ENCODE data around the gene TRIM50.
"Not testable (repeated sequence)": the region's sequence is repeated elsewhere in the genome, so short reads cannot be mapped to it uniquely, and the experiment has no call there.

TRIM50 gene

GRCh38 chr7:73349763-73350162, 21.9 kb upstream of the TRIM50 start:
- DNase-seq, result no peak

- DNase-seq, result no peak
Observed at GRCh38 chr7:73345951-73346350, 18.1 kb upstream of the TRIM50 start.

GRCh38 chr7:73345538-73345937, 17.7 kb upstream of the TRIM50 start:
- no peak for DNase-seq

- DNase-seq, result no peak
Observed at GRCh38 chr7:73343671-73344380, 15.9 kb upstream of the TRIM50 start.

- DNase-seq, result no peak
Observed at GRCh38 chr7:73342645-73343044, 14.8 kb upstream of the TRIM50 start.

GRCh38 chr7:73341877-73342276, 14.0 kb upstream of the TRIM50 start:
- no peak for DNase-seq

GRCh38 chr7:73340514-73340913, 12.6 kb upstream of the TRIM50 start:
- no peak for DNase-seq

- no peak for DNase-seq
Observed at GRCh38 chr7:73338321-73338720, 10.4 kb upstream of the TRIM50 start.

- no peak for DNase-seq
Observed at GRCh38 chr7:73332447-73332846, 4.6 kb upstream of the TRIM50 start.

- DNase-seq, result no peak
Observed at GRCh38 chr7:73330772-73331171, 2.9 kb upstream of the TRIM50 start.

- DNase-seq, result no peak
Observed at GRCh38 chr7:73329861-73330581, 2.1 kb upstream of the TRIM50 start.

- DNase-seq, result no peak
Observed at GRCh38 chr7:73328696-73329095, 814 bp upstream of the TRIM50 start.

- DNase-seq, result not testable (repeated sequence)
Observed at GRCh38 chr7:73327449-73327848, 433 bp downstream of the TRIM50 start.

- not testable (repeated sequence) for DNase-seq
Observed at GRCh38 chr7:73325424-73325823, 2.5 kb downstream of the TRIM50 start.

GRCh38 chr7:73324081-73324845, 3.6 kb downstream of the TRIM50 start:
- not testable (repeated sequence) for DNase-seq

- not testable (repeated sequence) for DNase-seq
Observed at GRCh38 chr7:73323434-73324080, 4.3 kb downstream of the TRIM50 start.

- DNase-seq, result not testable (repeated sequence)
Observed at GRCh38 chr7:73320009-73320408, 7.9 kb downstream of the TRIM50 start.

- not testable (repeated sequence) for DNase-seq
Observed at GRCh38 chr7:73319541-73319940, 8.3 kb downstream of the TRIM50 start.

- not testable (repeated sequence) for DNase-seq
Observed at GRCh38 chr7:73318656-73319204, 9.2 kb downstream of the TRIM50 start.

GRCh38 chr7:73316521-73316920, 11.4 kb downstream of the TRIM50 start:
- DNase-seq, result no peak

- DNase-seq, result no peak
Observed at GRCh38 chr7:73314271-73314670, 13.6 kb downstream of the TRIM50 start.

GRCh38 chr7:73313521-73313906, 14.4 kb downstream of the TRIM50 start:
- DNase-seq, result no peak

Measured in NCI-H446 (cell line).